ENCODE results near the gene FKRP. TPM values are rescaled to one million over a fixed set of nuclear protein-coding genes. Genes with fewer than 3 reads are reported as not detected.

The FKRP gene
- total RNA-seq, 4 donors from 2014 or later: 5.6 to 12.6 (median 9.3) TPM

GRCh38 chr19:46728693-46729339, 17.0 kb upstream of the FKRP start:
- TF ChIP-seq POLR2A (IDR thresholded peaks at IDR 0.05) (no peak), CTCF (IDR thresholded peaks at IDR 0.05) (peak; percentile 87 to 96 (median 91))
- H3K4me1 ChIP-seq: peaks cover 26 to 76% (median 32%) of the 10 kb centered on the region in 3 donors
- intact Hi-C loops (cut with DNase I): no loop called here
- H3K27ac ChIP-seq: peak overlapping the region in 3 of 4 donors; percentile 11 to 77 (median 38)
- no peak overlapping the region for H3K4me3 ChIP-seq
- no peak for DNase-seq
- H3K9me3 ChIP-seq: no peaks in the 10 kb centered on the region
- H3K36me3 ChIP-seq: peaks cover 65 to 100% (median 76%) of the 10 kb centered on the region in 3 donors
- H3K27me3 ChIP-seq: no peaks in the 10 kb centered on the region
- WGBS, 2 donors: 47 to 50% methylated on average over 5 to 11 of the region's 20 CpGs

GRCh38 chr19:46729696-46730095, 16.2 kb upstream of the FKRP start:
- no peak overlapping the region for H3K4me3 ChIP-seq
- 86% methylated on average over 4 of the region's 7 CpGs; no CpG with 5 or more reads in 1 of the 2 donors for WGBS, 2 donors
- no peak for DNase-seq
- H3K27me3 ChIP-seq: no peaks in the 10 kb centered on the region
- H3K27ac ChIP-seq: peak overlapping the region in 1 of 4 donors; percentile 50
- no peaks in the 10 kb centered on the region for H3K9me3 ChIP-seq
- intact Hi-C loops (cut with DNase I): no loop called here
- peaks cover 26 to 80% (median 32%) of the 10 kb centered on the region in 3 donors for H3K4me1 ChIP-seq
- TF ChIP-seq POLR2A (IDR thresholded peaks at IDR 0.05): no peak
- TF ChIP-seq CTCF (IDR thresholded peaks at IDR 0.05): no peak
- H3K36me3 ChIP-seq: peaks cover 61 to 100% (median 68%) of the 10 kb centered on the region in 3 donors

GRCh38 chr19:46730187-46730586, 15.7 kb upstream of the FKRP start:
- Histone ChIP-seq H3K9me3 (no peaks in the 10 kb centered on the region), H3K36me3 (peaks cover 56 to 100% (median 67%) of the 10 kb centered on the region in 3 donors), H3K4me3 (no peak overlapping the region), H3K27me3 (no peaks in the 10 kb centered on the region), H3K4me1 (peaks cover 26 to 80% (median 32%) of the 10 kb centered on the region in 3 donors), H3K27ac (peak overlapping the region in 3 of 4 donors; percentile 46 to 69 (median 50))
- intact Hi-C loops (cut with DNase I): no loop called here
- no peak for DNase-seq
- TF ChIP-seq POLR2A (IDR thresholded peaks at IDR 0.05): no peak
- no peak for TF ChIP-seq CTCF (IDR thresholded peaks at IDR 0.05)
- 88 to 94% methylated on average over 6 to 8 of the region's 9 CpGs for WGBS, 2 donors

GRCh38 chr19:46730595-46730994, 15.3 kb upstream of the FKRP start:
- intact Hi-C loops (cut with DNase I): no loop called here
- H3K36me3 ChIP-seq: peaks cover 52 to 100% (median 63%) of the 10 kb centered on the region in 3 donors
- H3K4me1 ChIP-seq: peaks cover 26 to 80% (median 32%) of the 10 kb centered on the region in 3 donors

More at GRCh38 chr19:46730595-46730994, 15.3 kb upstream of the FKRP start:
- TF ChIP-seq POLR2A (IDR thresholded peaks at IDR 0.05) (no peak), CTCF (IDR thresholded peaks at IDR 0.05) (no peak)
- peak overlapping the region in 3 of 4 donors; percentile 46 to 69 (median 50) for H3K27ac ChIP-seq
- no peaks in the 10 kb centered on the region for H3K9me3 ChIP-seq
- no peaks in the 10 kb centered on the region for H3K27me3 ChIP-seq
- WGBS, 2 donors: 88 to 94% methylated on average over 8 to 9 of the region's 14 CpGs
- DNase-seq: no peak
- no peak overlapping the region for H3K4me3 ChIP-seq
